Skeletal muscle cell (primary cell): Measurements from ENCODE around the gene CLEC16A.

Source experiments
- DNase-seq: peaks from one replicate; pipeline ENCODE4 v3.0.0-alpha.2; 2010; ENCODE audit warnings: low read depth
- H3K4me3 ChIP-seq: 2 replicates; pipeline ENCODE4 v1.5.1; 2011; ENCODE audit warnings: low read depth, mild to moderate bottlenecking, control low read depth, low read length, moderate library complexity

The CLEC16A gene, protein sequence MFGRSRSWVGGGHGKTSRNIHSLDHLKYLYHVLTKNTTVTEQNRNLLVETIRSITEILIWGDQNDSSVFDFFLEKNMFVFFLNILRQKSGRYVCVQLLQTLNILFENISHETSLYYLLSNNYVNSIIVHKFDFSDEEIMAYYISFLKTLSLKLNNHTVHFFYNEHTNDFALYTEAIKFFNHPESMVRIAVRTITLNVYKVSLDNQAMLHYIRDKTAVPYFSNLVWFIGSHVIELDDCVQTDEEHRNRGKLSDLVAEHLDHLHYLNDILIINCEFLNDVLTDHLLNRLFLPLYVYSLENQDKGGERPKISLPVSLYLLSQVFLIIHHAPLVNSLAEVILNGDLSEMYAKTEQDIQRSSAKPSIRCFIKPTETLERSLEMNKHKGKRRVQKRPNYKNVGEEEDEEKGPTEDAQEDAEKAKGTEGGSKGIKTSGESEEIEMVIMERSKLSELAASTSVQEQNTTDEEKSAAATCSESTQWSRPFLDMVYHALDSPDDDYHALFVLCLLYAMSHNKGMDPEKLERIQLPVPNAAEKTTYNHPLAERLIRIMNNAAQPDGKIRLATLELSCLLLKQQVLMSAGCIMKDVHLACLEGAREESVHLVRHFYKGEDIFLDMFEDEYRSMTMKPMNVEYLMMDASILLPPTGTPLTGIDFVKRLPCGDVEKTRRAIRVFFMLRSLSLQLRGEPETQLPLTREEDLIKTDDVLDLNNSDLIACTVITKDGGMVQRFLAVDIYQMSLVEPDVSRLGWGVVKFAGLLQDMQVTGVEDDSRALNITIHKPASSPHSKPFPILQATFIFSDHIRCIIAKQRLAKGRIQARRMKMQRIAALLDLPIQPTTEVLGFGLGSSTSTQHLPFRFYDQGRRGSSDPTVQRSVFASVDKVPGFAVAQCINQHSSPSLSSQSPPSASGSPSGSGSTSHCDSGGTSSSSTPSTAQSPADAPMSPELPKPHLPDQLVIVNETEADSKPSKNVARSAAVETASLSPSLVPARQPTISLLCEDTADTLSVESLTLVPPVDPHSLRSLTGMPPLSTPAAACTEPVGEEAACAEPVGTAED

GRCh38 chr16:10944249-10945064, at the start of gene CLEC16A:
CLEC16A (plus strand) TSS chr16:10944564; CDS start chr16:10944718, 154 bp downstream.
- H3K4me3 ChIP-seq: peak within 1 kb of the TSS; percentile 60
- peak; percentile 91 for DNase-seq

- DNase-seq: peak; percentile 4
- H3K4me3 ChIP-seq: no peak overlapping the region
Measured at GRCh38 chr16:10895053-10895946, 49.1 kb upstream of the CLEC16A start.

DNA sequence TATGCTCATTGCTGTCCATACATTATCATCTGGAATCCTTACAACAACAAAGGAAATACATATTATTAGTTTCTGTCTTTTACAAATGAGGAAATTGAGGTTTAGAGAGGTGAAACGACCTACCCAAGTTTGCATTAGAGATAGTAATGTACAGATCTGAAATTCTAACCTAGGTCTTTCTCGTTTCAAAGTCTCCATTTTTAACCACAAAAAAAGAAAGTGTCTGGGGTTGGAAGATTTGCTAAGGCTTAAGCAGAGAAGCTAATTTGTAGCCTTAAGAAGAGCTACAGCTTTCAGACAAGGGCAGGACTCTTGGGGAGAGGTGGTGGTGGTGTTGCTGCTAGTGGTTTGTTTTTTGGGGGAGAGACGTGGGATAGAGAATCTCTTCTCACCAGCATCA, 48.2 kb upstream of the CLEC16A start:
- no peak overlapping the region for H3K4me3 ChIP-seq
- DNase-seq: no peak

DNA sequence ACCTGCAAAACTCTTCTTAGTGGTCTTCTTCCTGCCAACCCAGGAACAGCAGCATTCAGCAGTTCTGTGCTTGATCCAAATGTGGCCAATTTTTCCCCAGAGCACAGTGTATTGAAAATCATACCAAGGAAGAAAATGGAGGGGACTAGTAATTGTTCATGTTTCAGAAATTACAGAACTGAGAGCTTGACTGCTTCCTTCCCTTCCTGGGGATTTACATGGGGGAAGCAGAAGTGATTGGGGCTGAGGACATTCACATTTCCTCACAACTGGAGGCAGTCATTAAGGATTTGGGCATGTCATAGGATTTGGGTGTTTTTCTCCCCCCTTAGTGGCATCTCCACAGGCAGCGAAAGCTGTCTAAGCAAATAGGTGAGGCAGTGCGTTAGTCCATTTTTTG, 47.6 kb upstream of the CLEC16A start:
- no peak overlapping the region for H3K4me3 ChIP-seq
- no peak for DNase-seq

DNA sequence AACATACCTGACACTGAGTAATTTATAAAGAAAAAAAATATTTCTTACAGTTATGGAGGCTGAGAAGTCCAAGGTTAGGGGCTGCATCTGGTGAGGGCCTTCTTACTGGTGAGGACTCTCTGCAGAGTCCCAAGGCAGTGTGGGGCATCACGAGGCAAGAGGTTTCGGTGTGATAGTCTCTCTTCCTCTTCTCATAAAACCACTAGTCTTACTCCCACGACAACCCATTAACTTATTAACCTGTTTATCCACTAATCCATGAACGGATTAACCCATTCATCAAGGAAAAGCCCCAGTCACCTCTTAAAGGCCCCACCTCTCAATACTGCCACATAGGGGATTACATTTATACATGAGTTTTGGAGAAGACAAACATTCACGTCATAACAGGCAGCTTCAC, 47.2 kb upstream of the CLEC16A start:
- no peak overlapping the region for H3K4me3 ChIP-seq
- no peak for DNase-seq

DNA sequence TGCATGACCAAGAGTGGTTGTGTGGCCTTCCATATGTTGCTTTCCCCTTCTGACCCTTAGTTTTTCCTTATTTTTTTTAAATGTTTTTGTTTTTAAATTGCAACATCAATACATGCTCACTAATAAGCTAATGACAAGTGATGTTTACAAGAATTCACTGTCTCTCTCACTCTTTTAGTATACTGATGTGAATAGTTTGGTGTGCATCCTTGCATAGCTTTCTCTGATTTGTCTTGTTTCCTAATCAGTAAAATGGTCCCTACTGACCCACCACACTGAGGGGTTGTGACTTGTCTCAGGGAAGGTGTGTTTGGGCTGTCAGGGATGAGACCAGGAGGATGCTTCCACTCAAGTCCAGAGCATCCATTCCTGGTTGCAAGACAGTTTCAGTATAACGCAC, 41.4 kb upstream of the CLEC16A start:
- no peak overlapping the region for H3K4me3 ChIP-seq
- no peak for DNase-seq

- DNase-seq: no peak
- no peak overlapping the region for H3K4me3 ChIP-seq
Measured at GRCh38 chr16:10906482-10906881, 37.9 kb upstream of the CLEC16A start.

- DNase-seq: no peak
Measured at GRCh38 chr16:10906914-10907756, 37.2 kb upstream of the CLEC16A start.

GRCh38 chr16:10907757-10908045, 36.7 kb upstream of the CLEC16A start:
- no peak for DNase-seq
- H3K4me3 ChIP-seq: no peak overlapping the region

More at GRCh38 chr16:10906914-10907756, 37.2 kb upstream of the CLEC16A start:
- H3K4me3 ChIP-seq: no peak overlapping the region

DNA sequence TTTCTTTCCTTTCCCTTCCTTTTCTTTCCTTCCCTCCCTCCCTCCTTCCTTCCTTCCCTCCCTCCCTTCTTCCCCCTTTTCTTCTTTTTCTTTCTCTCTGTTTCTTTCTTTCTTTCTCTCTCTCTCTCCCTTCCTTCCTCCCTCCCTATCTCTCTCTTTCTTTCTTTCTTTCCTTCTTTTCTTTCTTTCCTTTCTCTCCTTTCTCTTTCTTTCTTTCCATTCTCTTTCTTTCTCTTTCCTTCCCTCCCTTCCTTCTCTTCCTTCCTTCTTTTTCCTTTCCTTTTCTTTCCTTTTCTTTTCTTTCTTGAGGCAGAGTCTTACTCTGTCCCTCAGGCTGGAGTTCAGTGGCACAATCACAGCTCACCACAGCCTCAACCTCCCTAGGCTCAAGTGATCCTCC, 33.1 kb upstream of the CLEC16A start:
- H3K4me3 ChIP-seq: no peak overlapping the region
- DNase-seq: no peak

- H3K4me3 ChIP-seq: no peak overlapping the region
- no peak for DNase-seq
Measured at GRCh38 chr16:10916534-10916933, 27.8 kb upstream of the CLEC16A start.

- DNase-seq: peak; percentile 87
- H3K4me3 ChIP-seq: no peak overlapping the region
Measured at GRCh38 chr16:10918294-10919002, 25.9 kb upstream of the CLEC16A start.

DNA sequence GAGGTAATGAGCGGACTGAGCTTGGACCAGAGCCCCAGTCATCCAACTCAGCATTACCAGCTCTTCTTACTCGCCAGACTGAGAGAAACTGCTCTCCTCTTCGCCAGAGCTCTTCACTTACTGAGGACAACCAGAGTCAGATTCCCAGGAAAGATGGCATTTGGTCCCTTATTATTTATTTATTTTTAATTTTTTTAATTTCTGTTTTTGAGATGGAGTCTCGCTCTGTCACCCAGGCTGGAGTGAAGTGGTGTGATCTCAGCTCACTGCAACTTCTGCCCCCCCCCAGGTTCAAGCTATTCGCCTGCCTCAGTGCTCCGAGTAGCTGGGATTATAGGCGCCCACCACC, 25.4 kb upstream of the CLEC16A start:
- H3K4me3 ChIP-seq: no peak overlapping the region

DNA sequence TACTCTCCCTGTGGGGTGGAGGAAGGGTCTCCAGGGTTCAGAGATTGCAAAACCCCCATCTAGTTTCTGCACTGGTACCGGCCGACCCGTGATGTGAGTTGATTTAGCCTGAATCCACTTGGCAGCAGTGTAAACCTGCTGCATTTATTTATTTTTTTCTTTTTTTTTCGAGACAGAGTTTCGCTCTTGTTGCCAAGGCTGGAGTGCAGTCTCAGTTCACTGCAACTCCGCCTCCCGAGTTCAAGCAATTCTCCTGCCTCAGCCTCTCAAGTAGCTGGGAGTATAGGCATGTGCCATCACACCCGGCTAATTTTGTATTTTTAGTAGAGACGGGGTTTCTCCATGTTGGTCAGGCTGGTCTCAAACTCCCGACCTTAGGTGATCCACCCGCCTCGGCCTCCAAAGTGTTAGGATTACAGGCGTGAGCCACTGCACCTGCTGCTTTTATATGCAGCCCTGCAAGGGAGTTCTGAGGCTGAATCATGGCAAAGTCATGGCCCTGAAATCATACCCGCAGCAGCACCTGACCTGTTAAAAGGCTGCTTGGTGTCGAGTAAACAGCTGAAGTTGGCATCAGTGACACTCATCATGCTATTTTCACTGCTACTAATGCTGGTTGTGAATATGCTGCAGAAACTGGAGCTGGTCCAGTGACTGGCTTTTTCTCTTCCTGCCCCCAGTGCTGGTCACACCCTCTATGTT, 23.5 kb upstream of the CLEC16A start:
- no peak overlapping the region for H3K4me3 ChIP-seq
- DNase-seq: no peak

More for the DNA sequence above, 25.4 kb upstream of the CLEC16A start:
- no peak for DNase-seq

DNA sequence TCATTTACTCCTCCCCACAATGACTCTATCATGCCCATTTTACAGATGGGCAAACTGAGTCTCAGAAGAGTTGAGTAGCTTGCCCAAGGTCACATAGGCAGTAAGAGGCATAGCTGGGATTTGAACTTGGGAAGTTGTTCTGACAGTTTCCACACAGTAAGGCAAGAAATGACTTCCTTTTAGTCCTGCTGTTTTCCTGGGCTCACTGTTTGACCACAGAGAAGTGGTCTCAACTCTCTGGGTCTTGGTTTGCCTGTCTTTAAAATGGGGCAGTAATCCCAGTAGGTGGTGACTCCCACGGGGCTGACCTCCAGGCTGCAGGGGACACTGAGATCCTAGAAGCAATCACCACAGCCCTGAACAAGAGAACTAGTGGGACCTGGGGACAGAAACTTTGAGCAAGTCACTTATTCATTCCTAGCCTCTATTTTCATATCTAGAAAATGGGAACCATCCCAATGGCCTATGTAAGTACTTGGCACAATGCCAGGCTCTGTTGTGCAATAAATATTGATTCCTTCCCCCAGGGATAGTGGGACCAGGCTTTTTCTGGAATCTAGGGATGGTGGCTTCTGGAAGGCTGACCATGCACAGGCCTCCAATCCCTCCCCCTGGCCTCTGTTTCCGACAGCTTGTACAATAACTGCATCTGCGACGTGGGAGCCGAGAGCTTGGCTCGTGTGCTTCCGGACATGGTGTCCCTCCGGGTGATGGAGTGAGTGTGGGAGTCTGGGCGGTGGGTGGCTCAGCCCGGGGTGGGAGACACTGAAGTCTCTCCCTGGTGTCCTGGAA, 22.6 kb upstream of the CLEC16A start:
- DNase-seq: no peak
- H3K4me3 ChIP-seq: no peak overlapping the region
